GM19324 (cell line): ENCODE data around the gene LRRTM1.

ENCODE experiments used
- ATAC-seq: cut with Tn5 transposase; IDR thresholded peaks from one replicate; pipeline ENCODE4 v1.9.1; 2021; ENCODE audit warnings: mild to moderate bottlenecking, moderate library complexity; ENCODE audit not compliant: unreplicated experiment, low FRiP score

The LRRTM1 gene, protein sequence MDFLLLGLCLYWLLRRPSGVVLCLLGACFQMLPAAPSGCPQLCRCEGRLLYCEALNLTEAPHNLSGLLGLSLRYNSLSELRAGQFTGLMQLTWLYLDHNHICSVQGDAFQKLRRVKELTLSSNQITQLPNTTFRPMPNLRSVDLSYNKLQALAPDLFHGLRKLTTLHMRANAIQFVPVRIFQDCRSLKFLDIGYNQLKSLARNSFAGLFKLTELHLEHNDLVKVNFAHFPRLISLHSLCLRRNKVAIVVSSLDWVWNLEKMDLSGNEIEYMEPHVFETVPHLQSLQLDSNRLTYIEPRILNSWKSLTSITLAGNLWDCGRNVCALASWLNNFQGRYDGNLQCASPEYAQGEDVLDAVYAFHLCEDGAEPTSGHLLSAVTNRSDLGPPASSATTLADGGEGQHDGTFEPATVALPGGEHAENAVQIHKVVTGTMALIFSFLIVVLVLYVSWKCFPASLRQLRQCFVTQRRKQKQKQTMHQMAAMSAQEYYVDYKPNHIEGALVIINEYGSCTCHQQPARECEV

DNA sequence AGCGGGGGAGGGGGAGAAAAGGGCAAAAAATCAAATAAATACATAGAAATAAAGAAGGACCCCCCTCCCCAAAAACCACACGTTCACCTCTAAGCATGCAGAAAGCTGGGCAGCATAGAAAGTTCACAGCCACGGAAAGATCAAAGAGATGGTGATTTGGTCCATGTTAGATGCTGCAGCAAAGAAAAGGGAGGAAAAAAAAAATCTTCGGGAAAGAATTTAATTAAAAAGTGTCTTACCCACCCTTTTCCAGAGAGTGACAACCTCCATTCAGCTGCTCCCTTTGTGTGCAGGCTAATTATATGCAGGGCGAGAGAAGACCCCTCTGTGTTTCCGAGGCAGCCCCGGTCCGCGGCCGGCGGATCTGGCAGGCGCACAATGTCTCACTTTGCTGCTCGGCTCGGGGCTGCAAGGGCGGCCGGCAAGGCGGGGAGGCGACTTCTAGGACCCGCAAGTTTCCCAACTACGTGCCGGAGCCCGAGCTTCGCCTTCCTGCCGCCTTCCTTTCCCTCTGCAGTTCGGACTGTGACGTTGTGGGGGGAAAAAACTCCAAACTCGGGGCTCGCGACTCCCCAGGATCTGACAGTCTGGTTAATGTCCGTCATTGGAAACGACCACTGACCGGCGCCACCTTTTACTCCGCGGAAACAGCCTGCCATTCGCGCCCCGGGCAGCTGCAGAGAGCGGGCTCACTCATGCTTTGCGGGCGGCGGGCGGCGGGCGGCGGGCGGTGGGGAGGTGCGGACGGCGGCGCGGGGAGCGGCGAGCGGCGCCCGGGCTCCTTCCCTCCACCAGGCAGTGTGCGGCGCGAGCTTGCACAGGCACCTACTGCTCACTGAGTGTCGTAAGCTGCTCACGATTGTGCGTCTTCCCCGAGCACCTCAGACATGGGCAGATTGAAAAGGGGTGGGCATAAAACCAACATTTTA lies at the start of gene LRRTM1:
Gene LRRTM1, minus strand, starts transcription at position 844 of the 929 bp plus-strand sequence. CDS start 933 bp downstream, outside the sequence.
- no peak for ATAC-seq

DNA sequence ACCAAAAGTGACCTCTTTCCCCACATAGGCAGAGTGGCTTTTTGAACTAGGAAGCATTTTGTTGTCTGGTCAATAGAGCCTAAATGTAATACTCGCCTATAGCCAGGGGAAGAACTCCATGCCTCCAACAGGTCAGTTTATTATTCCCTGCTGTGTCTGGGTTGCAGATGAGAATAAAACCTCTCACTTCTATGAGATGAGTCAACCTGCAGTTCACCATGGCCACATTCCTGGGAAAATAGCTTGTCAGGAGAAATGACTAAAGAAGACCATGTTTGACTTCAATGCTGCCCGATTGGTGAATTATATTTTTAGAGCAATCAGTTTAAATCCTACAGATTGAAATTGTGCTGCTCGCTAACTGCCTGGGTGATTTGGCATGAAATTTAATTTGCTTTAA lies 46.7 kb upstream of the LRRTM1 start:
- ATAC-seq = no peak

DNA sequence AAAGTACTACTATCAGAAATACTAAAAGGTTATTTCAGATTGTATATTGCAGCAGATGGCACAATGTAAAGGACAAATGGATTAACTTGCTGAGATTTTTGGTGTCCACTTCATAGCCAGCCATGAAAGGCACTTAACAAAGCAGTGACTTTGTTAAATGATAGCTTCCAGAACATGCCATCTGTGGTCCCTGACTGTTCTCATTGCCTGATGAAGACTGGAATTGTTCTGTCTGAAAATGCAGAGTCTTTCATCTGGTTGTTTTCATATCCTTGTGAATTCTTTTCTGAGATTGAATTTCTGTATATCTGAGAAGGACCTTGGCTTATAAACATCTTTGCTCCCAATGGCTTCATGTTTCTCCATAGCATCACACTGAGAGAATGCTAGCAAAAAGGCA lies 44.4 kb upstream of the LRRTM1 start:
- ATAC-seq = no peak

DNA sequence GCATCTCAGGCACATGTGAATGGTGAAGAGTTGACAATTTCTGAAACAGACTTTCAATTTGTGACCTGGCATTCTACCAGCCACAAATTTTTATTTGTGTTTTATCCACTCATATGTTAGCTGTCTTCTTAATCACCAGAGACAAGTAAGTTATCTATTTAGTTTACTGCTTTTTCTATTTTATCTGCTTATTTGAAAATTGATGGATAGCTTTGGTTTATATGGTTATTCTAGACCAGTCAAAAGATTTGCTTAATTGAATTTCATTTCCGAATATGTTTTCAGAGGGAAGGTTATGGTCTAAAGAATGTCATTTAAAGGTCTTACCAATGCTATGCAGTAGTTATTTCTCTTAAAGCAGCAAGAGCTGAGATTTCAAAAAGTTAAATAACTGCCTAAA lies 43.5 kb upstream of the LRRTM1 start:
- no peak for ATAC-seq

DNA sequence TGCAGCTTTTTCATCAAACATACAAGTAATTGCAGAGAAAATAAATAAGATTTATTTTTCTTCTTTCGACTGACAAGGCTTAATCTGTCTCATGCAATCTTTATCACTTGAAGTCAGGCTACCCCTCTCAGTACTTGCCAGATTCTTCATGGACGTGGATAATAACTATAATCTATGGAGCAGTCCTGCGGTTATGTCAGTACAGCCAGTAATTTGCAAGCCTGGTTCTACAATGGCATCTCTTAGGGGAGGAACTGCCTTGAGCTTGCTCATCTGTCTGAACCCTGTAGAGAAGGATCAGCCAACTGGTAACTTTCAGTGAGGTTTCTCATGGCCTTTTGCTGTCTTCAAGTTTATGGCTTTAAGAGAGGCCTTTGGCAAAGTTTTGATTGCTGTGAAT lies 35.5 kb upstream of the LRRTM1 start:
- ATAC-seq = no peak

DNA sequence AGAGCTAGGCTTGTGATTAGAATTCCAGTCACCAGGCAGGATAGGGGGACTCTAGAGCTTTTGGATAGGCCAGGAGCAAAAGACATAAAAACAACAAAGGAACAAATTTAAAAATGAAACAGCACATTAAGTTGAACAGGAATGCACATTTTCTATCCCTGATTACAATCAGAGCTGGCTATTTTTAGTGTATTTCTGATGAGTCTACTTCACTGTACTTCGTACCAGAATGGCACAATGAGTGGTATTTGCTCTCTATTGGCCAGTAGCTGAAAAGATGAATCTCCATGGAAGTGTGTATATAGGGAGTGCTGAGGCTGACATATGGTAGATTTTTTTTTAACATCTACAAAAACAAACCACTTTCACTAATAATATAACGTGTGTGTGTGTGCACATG lies 34.2 kb upstream of the LRRTM1 start:
- ATAC-seq = no peak

DNA sequence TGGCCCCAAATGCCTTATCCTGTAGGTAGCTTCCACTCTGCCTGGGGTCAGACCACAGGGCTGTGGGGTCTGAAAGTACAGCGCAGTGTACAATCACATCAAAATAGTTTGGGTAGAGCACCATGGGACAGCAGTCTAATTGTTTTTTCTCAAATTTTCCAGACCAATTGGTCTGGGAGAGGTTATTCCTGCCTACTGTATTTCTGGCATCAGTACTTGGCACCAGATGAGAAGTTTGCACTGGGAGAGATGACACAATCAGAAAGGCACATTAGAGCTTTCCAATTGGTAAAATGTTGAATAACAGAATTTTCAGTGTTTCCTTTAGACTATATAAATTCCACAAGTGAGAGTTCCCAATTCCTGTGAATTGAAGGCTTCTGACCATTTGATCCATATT lies 30.9 kb upstream of the LRRTM1 start:
- ATAC-seq = no peak

DNA sequence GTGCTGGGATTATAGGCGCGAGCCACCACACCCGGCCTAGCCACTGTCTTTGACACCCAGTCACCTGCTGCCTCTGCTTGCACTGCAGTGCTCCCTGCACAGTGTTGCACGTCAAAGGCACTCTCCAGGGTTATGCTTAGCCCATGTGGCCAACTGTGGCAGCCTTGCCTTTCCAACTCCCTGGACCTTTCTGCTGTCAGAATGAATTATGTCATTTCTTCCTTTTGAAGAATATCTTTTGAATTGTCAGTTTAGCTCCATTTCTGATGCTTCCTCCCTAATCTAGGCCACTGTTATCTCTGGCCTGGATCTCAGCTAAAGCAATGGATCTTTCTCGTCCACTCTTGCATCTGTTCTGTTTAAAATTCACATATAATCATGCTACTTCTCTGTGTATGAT lies 29.3 kb upstream of the LRRTM1 start:
- no peak for ATAC-seq

DNA sequence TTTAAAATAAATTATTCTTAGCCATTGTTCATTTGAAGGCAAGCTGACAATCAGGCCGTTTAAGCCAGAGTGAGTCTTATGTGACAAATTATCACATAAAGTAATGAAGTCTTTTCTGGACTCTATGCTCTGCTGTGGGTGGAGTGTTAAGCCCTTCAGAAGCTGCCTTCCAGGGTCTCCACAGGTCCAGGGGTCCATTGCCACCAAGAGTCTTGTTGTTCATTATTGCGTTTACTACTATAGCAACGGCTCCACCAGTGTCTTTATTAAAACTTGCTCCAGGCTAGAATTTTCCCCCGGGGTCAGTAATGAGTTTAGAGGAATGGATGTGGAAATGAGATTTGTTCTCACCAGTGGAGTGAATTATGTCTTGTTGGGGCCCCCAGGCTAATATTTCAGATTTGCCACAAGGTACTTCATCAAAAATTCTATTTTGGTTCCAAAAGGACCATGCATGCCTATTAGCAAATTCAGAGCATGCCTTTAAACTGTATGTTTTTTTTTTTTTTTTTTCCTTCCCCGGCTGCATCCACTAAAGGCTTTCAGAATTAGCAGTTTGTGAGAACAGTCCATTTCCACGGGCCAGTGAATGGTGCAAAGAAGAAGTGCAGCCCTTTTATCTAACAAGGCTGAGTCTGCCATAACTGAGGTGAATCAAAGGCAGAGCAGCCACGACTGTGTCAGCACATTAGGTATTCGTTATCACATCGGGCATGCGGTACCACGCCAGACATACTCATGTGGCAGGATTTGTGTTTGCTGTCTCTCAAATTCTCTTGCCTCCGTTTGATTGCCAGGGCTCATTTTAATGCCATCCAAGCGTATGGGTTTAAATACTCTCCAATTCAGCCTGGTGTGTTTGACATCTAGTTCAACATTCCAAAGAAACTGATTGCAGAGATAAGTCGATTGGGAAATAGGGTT lies 26.2 kb upstream of the LRRTM1 start:
- no peak for ATAC-seq

DNA sequence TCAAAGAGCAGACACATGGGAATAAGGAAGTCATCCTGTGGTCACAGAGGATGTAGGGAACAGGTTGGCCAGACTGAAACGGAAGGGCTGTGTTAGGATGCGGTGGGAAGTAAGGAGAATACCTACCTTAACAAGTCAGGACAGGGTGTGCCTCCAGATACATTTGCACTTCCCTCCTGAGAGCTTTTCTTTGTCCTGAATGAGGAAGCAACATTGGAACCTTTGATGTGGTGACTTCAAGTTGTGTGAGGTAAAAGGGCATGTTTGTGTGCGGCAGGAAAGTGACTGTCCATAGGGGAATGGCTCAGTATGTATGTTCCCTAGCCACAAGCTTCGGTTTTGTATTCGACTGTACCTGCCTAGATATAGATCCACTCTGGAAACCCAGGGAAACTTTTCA lies 24.9 kb upstream of the LRRTM1 start:
- no peak for ATAC-seq

DNA sequence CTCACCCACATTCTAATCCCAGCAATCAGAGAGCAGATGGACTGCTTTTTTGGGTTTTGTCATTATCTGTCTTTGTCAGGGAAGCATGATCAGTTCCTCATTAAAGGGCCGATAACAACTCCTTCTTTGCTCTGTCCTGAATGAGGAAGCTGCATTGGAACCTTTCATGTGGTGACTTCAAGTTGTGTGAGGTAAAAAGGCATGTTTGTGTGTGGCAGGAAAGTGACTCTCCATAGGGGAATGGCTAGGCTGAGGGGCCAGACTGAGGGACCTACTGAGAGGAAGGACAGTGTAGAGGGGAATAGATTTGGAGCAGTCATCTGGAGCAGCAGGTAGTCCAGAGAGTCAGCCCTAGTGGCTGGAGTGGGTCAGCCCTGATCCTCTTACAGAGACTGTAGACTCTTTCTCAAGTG lies 23.6 kb upstream of the LRRTM1 start:
- ATAC-seq = no peak

DNA sequence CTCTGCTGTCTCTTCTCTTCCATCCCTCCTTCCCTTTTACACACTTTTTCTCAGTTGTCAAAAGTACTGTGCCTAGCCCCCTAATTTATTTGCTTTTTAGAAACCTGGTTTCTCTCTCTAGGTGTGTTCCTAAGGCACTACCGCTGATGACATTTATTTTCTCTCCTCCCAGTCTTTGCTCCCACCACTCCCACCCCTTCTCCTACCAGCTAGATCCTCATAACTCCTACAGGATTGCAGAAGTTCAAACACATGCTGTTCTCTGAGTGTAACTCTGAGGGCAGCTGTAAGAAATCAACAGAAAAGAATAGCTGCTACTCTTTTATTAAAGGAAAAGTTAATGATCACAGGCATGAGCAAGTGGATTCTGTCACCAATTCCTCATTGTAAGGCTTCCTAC lies 22.3 kb upstream of the LRRTM1 start:
- ATAC-seq = no peak

DNA sequence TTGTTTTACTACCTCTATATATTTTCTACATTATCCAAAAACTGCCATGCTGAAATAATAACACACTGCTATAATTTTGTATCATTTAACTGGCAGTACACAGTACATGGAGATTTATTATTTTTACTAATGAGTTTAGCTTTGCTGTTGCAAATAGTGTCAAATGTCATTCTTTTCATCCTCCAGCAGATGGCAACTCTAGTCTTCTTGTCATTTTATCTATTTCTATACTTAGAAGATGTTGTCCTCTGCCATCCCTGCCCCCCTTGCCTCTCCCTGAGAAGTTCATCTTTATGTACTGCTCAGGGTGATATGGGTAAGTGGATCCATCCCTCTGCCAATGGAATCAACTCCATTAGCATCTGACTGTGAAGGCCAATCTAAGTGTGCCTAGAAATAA lies 21.7 kb upstream of the LRRTM1 start:
- no peak for ATAC-seq

DNA sequence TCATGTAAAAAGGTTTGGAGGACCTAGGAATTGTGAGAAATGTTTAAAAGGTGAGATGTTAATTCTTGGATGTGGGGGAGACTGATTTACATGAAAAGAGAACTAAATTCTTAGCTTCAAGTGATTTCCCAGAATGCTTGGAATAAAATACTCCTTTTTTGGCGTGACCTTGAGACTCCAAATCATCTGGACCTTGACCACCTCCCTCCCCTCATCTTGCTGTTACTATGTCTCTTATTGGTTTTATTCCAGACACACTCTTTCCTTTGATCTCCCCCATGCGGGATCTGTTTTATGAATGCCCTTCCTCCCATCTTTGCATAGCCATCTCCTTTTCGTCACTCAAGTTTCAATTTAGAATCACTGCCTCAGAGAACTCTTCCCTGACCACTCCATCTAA lies 20.0 kb upstream of the LRRTM1 start:
- ATAC-seq = no peak

DNA sequence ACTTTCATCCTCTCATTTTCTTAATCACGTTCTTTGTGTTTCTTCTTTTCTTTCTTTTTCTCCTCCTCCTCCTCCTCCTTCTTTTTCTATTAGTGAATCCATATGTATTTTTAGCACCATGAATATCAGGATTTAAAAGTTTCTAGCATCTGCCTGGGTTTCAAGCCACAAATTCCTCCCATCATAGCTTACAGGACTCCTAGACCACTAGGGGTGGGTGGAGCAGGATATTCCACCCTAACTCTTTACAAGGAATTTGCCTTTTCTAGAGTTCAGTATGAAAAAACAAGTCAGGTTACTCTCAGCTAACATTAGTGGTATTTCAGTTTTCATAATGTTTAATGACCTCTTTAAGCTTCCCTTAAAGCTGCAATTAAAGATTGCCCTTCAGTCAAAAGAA lies 19.1 kb upstream of the LRRTM1 start:
- ATAC-seq = no peak

DNA sequence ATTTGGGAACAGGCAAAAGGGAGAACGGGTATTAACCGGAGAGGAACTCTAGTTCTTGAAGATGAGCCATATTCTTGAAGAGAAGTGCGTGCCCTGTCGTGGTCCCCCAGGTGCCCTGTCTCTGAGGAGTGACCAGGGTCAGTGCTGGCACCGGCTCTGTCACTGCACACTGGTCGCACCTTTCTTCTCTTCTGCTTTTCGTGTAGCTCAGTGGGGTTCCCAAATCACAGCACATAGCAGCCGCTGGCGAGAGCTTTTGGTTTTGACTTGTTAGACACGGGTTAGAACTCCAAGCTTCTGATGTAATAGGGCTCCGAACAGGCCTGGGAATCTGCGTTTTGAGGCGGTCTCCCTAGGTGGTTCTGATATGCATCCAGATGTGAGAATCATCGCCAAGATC lies 18.4 kb upstream of the LRRTM1 start:
- no peak for ATAC-seq

DNA sequence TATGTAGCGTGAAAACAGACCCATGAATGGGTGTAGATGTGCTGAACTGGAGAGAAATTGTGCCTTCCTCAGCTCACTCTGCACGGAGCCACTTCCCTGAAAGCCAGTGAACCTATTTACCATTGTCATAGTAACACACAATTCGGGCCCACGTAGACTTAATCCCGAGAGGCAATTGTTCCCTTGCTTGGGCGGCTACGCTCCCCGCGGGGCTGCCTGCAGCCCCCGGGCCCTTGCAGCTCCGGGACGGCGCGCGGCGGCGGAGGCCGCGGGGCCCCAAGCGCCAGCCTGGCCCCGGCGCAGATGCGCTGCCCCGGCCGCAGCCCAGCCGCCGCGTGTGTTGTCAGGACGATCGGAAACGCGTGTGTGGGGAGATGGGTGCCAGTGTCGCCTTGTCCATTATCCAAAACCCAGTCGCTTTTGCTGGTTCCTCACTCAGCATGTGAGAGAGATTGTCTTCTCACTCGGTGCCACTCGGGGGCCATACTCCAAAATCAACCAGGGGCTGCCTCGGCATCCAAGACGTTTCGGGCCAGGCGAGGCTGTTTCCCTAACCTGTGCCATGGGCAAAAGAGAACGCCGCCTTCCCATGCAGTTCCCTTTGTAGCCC lies 17.9 kb upstream of the LRRTM1 start:
- no peak for ATAC-seq

DNA sequence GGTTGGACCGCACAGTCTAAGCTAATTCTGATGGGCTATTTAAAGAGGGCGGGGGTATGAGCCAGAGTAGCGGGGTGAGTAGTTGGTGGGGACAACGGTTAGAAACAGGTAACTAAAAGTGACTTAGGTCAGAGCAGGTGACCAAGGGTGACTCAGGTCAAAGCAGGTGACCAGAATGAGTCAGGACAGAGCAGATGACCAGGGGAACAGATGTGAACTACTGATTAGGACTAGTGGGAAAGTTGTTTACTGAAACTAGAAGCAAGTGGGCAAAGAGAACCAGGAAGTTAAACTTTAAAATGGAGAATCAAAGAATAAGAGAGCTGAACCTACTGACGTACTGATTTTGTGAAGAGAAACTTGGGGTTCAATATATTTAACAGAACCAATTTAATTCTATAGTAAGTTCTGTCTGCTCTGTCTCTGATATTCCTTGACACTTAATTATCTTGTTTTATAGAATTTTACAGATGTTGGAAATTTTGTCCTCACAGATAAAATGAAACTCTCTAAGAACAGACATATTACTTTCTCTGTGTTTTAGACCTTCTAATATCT lies 7.8 kb upstream of the LRRTM1 start:
- ATAC-seq = no peak

DNA sequence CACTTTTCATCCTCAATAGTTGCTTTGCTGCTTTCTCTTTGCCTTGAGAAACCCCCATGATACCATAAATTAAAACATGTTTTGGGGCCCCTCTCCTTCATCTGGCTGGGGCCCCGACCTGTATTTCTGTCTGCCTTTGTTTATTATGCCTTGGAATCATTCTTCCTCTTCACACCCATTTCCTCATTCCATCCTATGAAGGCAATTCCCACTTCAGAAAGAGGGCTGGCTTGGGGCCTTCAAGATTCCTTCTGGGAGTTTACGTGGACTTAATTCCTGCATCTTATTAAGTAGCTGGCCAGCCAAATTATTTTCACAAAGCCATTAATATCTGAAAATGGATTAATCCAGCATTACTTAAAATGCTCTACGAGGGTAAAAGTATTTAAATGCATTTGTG lies 6.8 kb upstream of the LRRTM1 start:
- ATAC-seq = no peak
